Effector memory CD8-positive, alpha-beta T cell (primary cell): ENCODE measurements around the gene GNB2.
A peak's percentile ranks its signal among the peaks of the same experiment; 100 is the strongest.
"Not testable (repeated sequence)": the region's sequence is repeated elsewhere in the genome, so short reads cannot be mapped to it uniquely, and the experiment has no call there.

ENCODE experiments used
- ATAC-seq: fragments of 150-1000 bp; cut with Tn5 transposase; replicated peaks from 2 replicates; pipeline ENCODE4 v1.10.0; 2021; ENCODE audit warnings: mild to moderate bottlenecking, moderate library complexity
- DNase-seq, 3 experiments: peaks; one replicate each; pipeline ENCODE4 v3.0.0; 2021
- H3K27ac Mint-ChIP-seq, 2 donors: one replicate each; pipeline ENCODE4 v1.8.0; 2022; ENCODE audit warnings: mild to moderate bottlenecking in 2 of 2, mixed read lengths in 2 of 2, moderate library complexity in 2 of 2
- H3K27me3 Mint-ChIP-seq, 2 donors: one replicate each; pipeline ENCODE4 v1.8.0; 2022; ENCODE audit warnings: mixed read lengths in 2 of 2
- H3K36me3 Mint-ChIP-seq: one replicate; pipeline ENCODE4 v1.8.0; 2022; ENCODE audit warnings: mild to moderate bottlenecking, moderate library complexity, mixed read lengths; ENCODE audit not compliant: insufficient read depth
- H3K4me1 Mint-ChIP-seq, 2 donors: one replicate each; pipeline ENCODE4 v1.8.0; 2022; ENCODE audit warnings: low read depth in 2 of 2, mixed read lengths in 2 of 2
- H3K4me3 Mint-ChIP-seq, 2 donors: one replicate each; pipeline ENCODE4 v1.8.0; 2022; ENCODE audit warnings: mild to moderate bottlenecking in 2 of 2, mixed read lengths in 2 of 2, moderate library complexity in 2 of 2
- H3K9me3 Mint-ChIP-seq, 2 donors: one replicate each; pipeline ENCODE4 v1.8.0; 2022; ENCODE audit warnings: mixed read lengths in 2 of 2

Gene GNB2

GRCh38 chr7:100706672-100707311, 33.3 kb downstream of the GNB2 start:
- ATAC-seq, result no peak
- no peaks in the 10 kb centered on the region for H3K9me3 Mint-ChIP-seq
- no peak for DNase-seq

GRCh38 chr7:100708395-100708794, 34.9 kb downstream of the GNB2 start:
- peaks cover 11 to 17% of the 10 kb centered on the region in 2 donors for H3K4me1 Mint-ChIP-seq
- peaks cover 21% of the 10 kb centered on the region for H3K36me3 Mint-ChIP-seq
- no peak overlapping the region for H3K27ac Mint-ChIP-seq
- no peaks in the 10 kb centered on the region for H3K27me3 Mint-ChIP-seq
- no peaks in the 10 kb centered on the region for H3K9me3 Mint-ChIP-seq
- H3K4me3 Mint-ChIP-seq, result peak overlapping the region in 1 of 2 donors; percentile 98
- no peak for DNase-seq
- ATAC-seq, result no peak

More at GRCh38 chr7:100706672-100707311, 33.3 kb downstream of the GNB2 start:
- Mint-ChIP-seq H3K27me3 (no peaks in the 10 kb centered on the region), H3K4me3 (peak overlapping the region; percentile 96 to 98), H3K36me3 (peaks cover 21% of the 10 kb centered on the region), H3K4me1 (peaks cover 11 to 17% of the 10 kb centered on the region in 2 donors), H3K27ac (peak overlapping the region; percentile 97 to 98)

GRCh38 chr7:100710452-100710851, 36.9 kb downstream of the GNB2 start:
- Mint-ChIP-seq H3K27ac (peak overlapping the region in 1 of 2 donors; percentile 42), H3K27me3 (peaks cover 0 to 5% of the 10 kb centered on the region in 2 donors), H3K4me3 (no peak overlapping the region), H3K4me1 (peaks cover 11 to 17% of the 10 kb centered on the region in 2 donors), H3K9me3 (no peaks in the 10 kb centered on the region), H3K36me3 (peaks cover 21% of the 10 kb centered on the region)
- DNase-seq, result no peak
- ATAC-seq, result no peak

- H3K9me3 Mint-ChIP-seq, result no peaks in the 10 kb centered on the region
- H3K36me3 Mint-ChIP-seq, result peaks cover 16% of the 10 kb centered on the region
- DNase-seq (no peak), ATAC-seq (no peak)
- no peak overlapping the region for H3K27ac Mint-ChIP-seq
- H3K4me1 Mint-ChIP-seq, result peaks cover 7 to 10% of the 10 kb centered on the region in 2 donors
- no peak overlapping the region for H3K4me3 Mint-ChIP-seq
- peaks cover 0 to 10% of the 10 kb centered on the region in 2 donors for H3K27me3 Mint-ChIP-seq
Measured at GRCh38 chr7:100711369-100711768, 37.8 kb downstream of the GNB2 start.

GRCh38 chr7:100714725-100715124, 41.2 kb downstream of the GNB2 start:
- H3K27ac Mint-ChIP-seq, result no peak overlapping the region
- ATAC-seq (no peak), DNase-seq (no peak)
- no peak overlapping the region for H3K4me3 Mint-ChIP-seq
- H3K27me3 Mint-ChIP-seq, result peaks cover 18 to 44% of the 10 kb centered on the region in 2 donors
- no peaks in the 10 kb centered on the region for H3K36me3 Mint-ChIP-seq
- no peaks in the 10 kb centered on the region for H3K4me1 Mint-ChIP-seq
- H3K9me3 Mint-ChIP-seq, result peaks cover 0 to 2% of the 10 kb centered on the region in 2 donors

GRCh38 chr7:100717073-100717472, 43.5 kb downstream of the GNB2 start:
- not testable (repeated sequence) for ATAC-seq, H3K9me3 Mint-ChIP-seq, H3K27ac Mint-ChIP-seq, H3K4me1 Mint-ChIP-seq, H3K36me3 Mint-ChIP-seq, DNase-seq, H3K4me3 Mint-ChIP-seq
- peaks cover 36 to 66% of the 10 kb centered on the region in 2 donors for H3K27me3 Mint-ChIP-seq

- no peaks in the 10 kb centered on the region for H3K4me1 Mint-ChIP-seq
- H3K9me3 Mint-ChIP-seq, result peaks cover 0 to 2% of the 10 kb centered on the region in 2 donors
- no peaks in the 10 kb centered on the region for H3K36me3 Mint-ChIP-seq
- H3K27ac Mint-ChIP-seq, result no peak overlapping the region
- DNase-seq (no peak), ATAC-seq (no peak)
- H3K27me3 Mint-ChIP-seq, result peaks cover 56 to 93% of the 10 kb centered on the region in 2 donors
- no peak overlapping the region for H3K4me3 Mint-ChIP-seq
Measured at GRCh38 chr7:100719523-100720278, 46.2 kb downstream of the GNB2 start.

GRCh38 chr7:100720279-100720670, 46.7 kb downstream of the GNB2 start, which contains the start of gene EPO:
EPO (plus strand) TSS chr7:100720468; CDS start chr7:100720981, 513 bp downstream.
- H3K27ac Mint-ChIP-seq, result no peak within 1 kb of the TSS
- DNase-seq, result no peak
- H3K36me3 Mint-ChIP-seq, result no peaks in the 10 kb centered on the region
- peaks cover 0 to 2% of the 10 kb centered on the region in 2 donors for H3K9me3 Mint-ChIP-seq
- no peak within 1 kb of the TSS for H3K4me3 Mint-ChIP-seq
- peaks cover 0 to 3% of the 10 kb centered on the region in 2 donors for H3K4me1 Mint-ChIP-seq
- no peak for ATAC-seq
- peaks cover 56 to 92% of the 10 kb centered on the region in 2 donors for H3K27me3 Mint-ChIP-seq

- Mint-ChIP-seq H3K27me3 (peaks cover 56 to 86% of the 10 kb centered on the region in 2 donors), H3K4me3 (no peak overlapping the region), H3K27ac (no peak overlapping the region), H3K36me3 (no peaks in the 10 kb centered on the region), H3K9me3 (peaks cover 0 to 2% of the 10 kb centered on the region in 2 donors), H3K4me1 (peaks cover 0 to 5% of the 10 kb centered on the region in 2 donors)
- no peak for ATAC-seq
- DNase-seq, result no peak
Measured at GRCh38 chr7:100720671-100721504, 47.3 kb downstream of the GNB2 start.

- peaks cover 0 to 5% of the 10 kb centered on the region in 2 donors for H3K4me1 Mint-ChIP-seq
- DNase-seq (no peak), ATAC-seq (no peak)
- H3K4me3 Mint-ChIP-seq, result no peak overlapping the region
- H3K27me3 Mint-ChIP-seq, result peaks cover 56 to 85% of the 10 kb centered on the region in 2 donors
- no peaks in the 10 kb centered on the region for H3K36me3 Mint-ChIP-seq
- H3K9me3 Mint-ChIP-seq, result peaks cover 0 to 2% of the 10 kb centered on the region in 2 donors
- H3K27ac Mint-ChIP-seq, result no peak overlapping the region
Measured at GRCh38 chr7:100721505-100721812, 47.9 kb downstream of the GNB2 start.

GRCh38 chr7:100722480-100723212, 49.1 kb downstream of the GNB2 start:
- peaks cover 60 to 80% of the 10 kb centered on the region in 2 donors for H3K27me3 Mint-ChIP-seq
- H3K36me3 Mint-ChIP-seq, result no peaks in the 10 kb centered on the region
- H3K4me3 Mint-ChIP-seq, result no peak overlapping the region
- H3K4me1 Mint-ChIP-seq, result peaks cover 0 to 5% of the 10 kb centered on the region in 2 donors
- ATAC-seq (no peak), DNase-seq (no peak)
- no peak overlapping the region for H3K27ac Mint-ChIP-seq
- peaks cover 0 to 2% of the 10 kb centered on the region in 2 donors for H3K9me3 Mint-ChIP-seq

- Mint-ChIP-seq H3K4me1 (peaks cover 0 to 5% of the 10 kb centered on the region in 2 donors), H3K9me3 (no peaks in the 10 kb centered on the region), H3K4me3 (no peak overlapping the region), H3K27ac (no peak overlapping the region), H3K27me3 (peaks cover 58 to 80% of the 10 kb centered on the region in 2 donors), H3K36me3 (no peaks in the 10 kb centered on the region)
- no peak for DNase-seq
- ATAC-seq, result no peak
Measured at GRCh38 chr7:100723732-100724275, 50.3 kb downstream of the GNB2 start.
